Measurements from ENCODE around the gene AP4B1. TPM values are rescaled to one million over a fixed set of nuclear protein-coding genes. Genes with fewer than 3 reads are reported as not detected.

The AP4B1 gene
- total RNA-seq, 6 experiments from 2014 or later = 6.0 to 9.0 (median 7.0) TPM

DNA sequence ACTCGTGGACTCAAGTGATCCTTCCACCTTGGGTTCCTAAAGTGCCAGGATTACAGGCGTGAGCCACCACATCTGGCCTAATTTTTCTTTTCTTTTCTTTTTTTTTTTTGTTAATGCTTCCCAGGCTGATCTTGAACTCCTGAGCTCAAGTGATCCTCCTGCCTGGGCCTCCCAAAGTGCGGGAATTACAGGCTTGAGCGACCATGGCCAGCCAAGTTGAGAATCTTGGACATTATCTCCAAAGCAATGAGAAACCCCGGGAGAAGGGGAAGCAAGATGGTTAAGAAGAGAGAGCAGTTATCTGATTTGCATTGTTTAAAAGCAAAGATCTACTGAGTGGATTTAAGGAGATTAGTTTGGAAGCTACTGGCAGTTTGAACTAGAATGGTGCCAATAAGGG, 33.6 kb upstream of the AP4B1 start:
- DNase-seq = no peak
- Histone ChIP-seq H3K27ac (no peak overlapping the region), H3K36me3 (peaks cover 0 to 5% (median 0%) of the 10 kb centered on the region in 4 donors), H3K4me3 (no peak overlapping the region), H3K27me3 (no peaks in the 10 kb centered on the region), H3K4me1 (peaks cover 0 to 26% (median 12%) of the 10 kb centered on the region in 4 donors), H3K9me3 (no peaks in the 10 kb centered on the region)
- WGBS (ENCODE audit: insufficient coverage, low coverage, low lambda C conversion rate, missing lambda C conversion rate) = 69% methylated on average over 4 of the region's 5 CpGs
- TF ChIP-seq, protein P1, sequence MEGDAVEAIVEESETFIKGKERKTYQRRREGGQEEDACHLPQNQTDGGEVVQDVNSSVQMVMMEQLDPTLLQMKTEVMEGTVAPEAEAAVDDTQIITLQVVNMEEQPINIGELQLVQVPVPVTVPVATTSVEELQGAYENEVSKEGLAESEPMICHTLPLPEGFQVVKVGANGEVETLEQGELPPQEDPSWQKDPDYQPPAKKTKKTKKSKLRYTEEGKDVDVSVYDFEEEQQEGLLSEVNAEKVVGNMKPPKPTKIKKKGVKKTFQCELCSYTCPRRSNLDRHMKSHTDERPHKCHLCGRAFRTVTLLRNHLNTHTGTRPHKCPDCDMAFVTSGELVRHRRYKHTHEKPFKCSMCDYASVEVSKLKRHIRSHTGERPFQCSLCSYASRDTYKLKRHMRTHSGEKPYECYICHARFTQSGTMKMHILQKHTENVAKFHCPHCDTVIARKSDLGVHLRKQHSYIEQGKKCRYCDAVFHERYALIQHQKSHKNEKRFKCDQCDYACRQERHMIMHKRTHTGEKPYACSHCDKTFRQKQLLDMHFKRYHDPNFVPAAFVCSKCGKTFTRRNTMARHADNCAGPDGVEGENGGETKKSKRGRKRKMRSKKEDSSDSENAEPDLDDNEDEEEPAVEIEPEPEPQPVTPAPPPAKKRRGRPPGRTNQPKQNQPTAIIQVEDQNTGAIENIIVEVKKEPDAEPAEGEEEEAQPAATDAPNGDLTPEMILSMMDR (IDR thresholded peaks at IDR 0.05) = no peak
- no peak for TF ChIP-seq POLR2A (IDR thresholded peaks at IDR 0.05)
- intact Hi-C loops (cut with DNase I) = no loop called here
- ATAC-seq = no peak

DNA sequence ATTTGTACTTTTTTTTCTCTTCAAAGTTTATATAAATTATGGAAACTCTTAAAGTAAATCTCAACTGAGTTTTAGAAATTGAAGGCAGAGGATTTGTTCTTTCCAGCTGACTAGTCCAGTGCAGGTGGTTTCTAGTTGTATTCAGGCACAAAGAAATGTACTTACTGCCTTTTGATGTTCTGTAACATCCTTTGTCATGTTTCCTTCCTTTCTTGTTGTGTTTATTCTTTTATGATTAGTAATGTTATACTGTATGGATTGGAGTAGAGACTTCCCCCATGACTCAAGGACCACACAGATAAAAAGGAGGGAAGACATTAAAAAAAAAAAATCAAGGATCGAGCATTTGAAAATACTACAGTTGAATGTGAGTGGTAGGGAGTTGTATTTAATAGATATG, 32.5 kb upstream of the AP4B1 start:
- 74% methylated on average over 1 of the region's 1 CpG for WGBS (ENCODE audit: insufficient coverage, low coverage, low lambda C conversion rate, missing lambda C conversion rate)
- H3K4me1 ChIP-seq = peaks cover 0 to 35% (median 14%) of the 10 kb centered on the region in 4 donors
- intact Hi-C loops (cut with DNase I) = no loop called here

DNA sequence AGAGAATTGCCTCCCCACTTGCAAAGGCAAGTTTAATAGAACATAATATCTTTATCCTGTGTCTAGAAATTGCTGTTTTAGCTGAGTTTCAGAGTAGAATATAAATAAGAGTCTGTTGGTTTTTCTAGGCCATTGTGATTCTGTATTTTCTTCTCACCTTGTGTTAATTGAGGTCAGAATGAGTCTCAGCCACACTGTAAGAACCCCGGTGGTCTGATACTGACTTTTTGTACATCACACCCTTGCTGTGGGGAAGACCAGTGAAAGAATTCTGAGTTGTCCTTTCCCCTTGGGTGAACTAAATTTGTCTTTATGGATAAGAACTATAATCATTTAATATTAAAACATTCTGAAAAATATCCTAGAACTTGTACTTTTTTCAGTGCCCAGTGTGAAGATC, 31.4 kb upstream of the AP4B1 start:
- Histone ChIP-seq H3K27ac (no peak overlapping the region), H3K9me3 (no peaks in the 10 kb centered on the region), H3K36me3 (peaks cover 0 to 5% (median 0%) of the 10 kb centered on the region in 4 donors), H3K4me3 (no peak overlapping the region), H3K27me3 (no peaks in the 10 kb centered on the region), H3K4me1 (peaks cover 0 to 38% (median 16%) of the 10 kb centered on the region in 4 donors)
- intact Hi-C loops (cut with DNase I) = no loop called here
- DNase-seq (no peak), ATAC-seq (no peak)
- TF ChIP-seq, protein P1 (IDR thresholded peaks at IDR 0.05) = no peak
- no peak for TF ChIP-seq POLR2A (IDR thresholded peaks at IDR 0.05)
- WGBS (ENCODE audit: insufficient coverage, low coverage, low lambda C conversion rate, missing lambda C conversion rate) = 79% methylated on average over 1 of the region's 1 CpG

More for the DNA sequence above, 32.5 kb upstream of the AP4B1 start:
- no peak overlapping the region for H3K27ac ChIP-seq
- H3K36me3 ChIP-seq = peaks cover 0 to 5% (median 0%) of the 10 kb centered on the region in 4 donors
- no peak for DNase-seq
- ATAC-seq = no peak
- no peak overlapping the region for H3K4me3 ChIP-seq
- no peaks in the 10 kb centered on the region for H3K27me3 ChIP-seq
- TF ChIP-seq, protein P1 (IDR thresholded peaks at IDR 0.05) = no peak
- TF ChIP-seq POLR2A (IDR thresholded peaks at IDR 0.05) = no peak
- H3K9me3 ChIP-seq = no peaks in the 10 kb centered on the region

DNA sequence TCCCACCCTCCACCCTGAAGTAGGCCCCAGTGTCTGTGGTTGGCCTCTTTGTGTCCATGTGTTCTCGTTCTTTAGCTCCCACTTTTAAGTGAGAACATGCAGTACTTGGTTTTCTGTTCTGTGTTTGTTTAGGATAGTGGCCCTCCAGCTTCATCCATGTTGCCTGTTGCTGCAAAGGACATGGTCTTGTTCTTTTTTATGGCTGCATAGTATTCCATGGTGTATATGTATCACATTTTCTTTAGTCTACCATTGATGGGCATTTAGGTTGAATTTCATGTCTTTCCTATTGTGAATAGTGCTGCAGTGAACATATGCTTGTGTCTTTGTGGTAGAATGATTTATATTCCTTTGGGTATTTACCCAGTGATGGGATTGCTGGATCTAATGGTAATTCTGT, 30.6 kb upstream of the AP4B1 start:
- intact Hi-C loops (cut with DNase I) = no loop called here
- DNase-seq = no peak
- Histone ChIP-seq H3K4me1 (peaks cover 0 to 36% (median 17%) of the 10 kb centered on the region in 4 donors), H3K36me3 (no peaks in the 10 kb centered on the region), H3K4me3 (no peak overlapping the region), H3K27ac (no peak overlapping the region), H3K27me3 (no peaks in the 10 kb centered on the region), H3K9me3 (no peaks in the 10 kb centered on the region)
- TF ChIP-seq POLR2A (IDR thresholded peaks at IDR 0.05) = no peak
- TF ChIP-seq, protein P1 (IDR thresholded peaks at IDR 0.05) = no peak
- WGBS (ENCODE audit: insufficient coverage, low coverage, low lambda C conversion rate, missing lambda C conversion rate) = 75% methylated on average over 1 of the region's 1 CpG
- ATAC-seq = no peak

Measured in right lobe of liver (tissue), 6 donors.